Bronchial epithelial cell (primary cell): ENCODE data around the gene SELENOV. TPM values are rescaled to one million over a fixed set of nuclear protein-coding genes. Genes with fewer than 3 reads are reported as not detected.

ENCODE experiments used
- DNase-seq: peaks from one replicate; pipeline ENCODE4 v3.0.0-alpha.2; 2010; ENCODE audit warnings: low read depth
- FAIRE-seq: peaks from 2 replicates; lab custom pipeline; 2011; peaks lifted over from hg19 to GRCh38; lab: Jason Lieb, UNC
- H3K27me3 ChIP-seq: 2 replicates; pipeline ENCODE4 v1.5.1; 2011; ENCODE audit warnings: low read length; ENCODE audit not compliant: control insufficient read depth, insufficient read depth
- H3K36me3 ChIP-seq: 2 replicates; pipeline ENCODE4 v1.5.1; 2011; ENCODE audit warnings: low read length; ENCODE audit not compliant: control insufficient read depth, insufficient read depth
- H3K4me3 ChIP-seq: 2 replicates; pipeline ENCODE4 v1.5.1; 2011; ENCODE audit warnings: mild to moderate bottlenecking, low read depth, low read length, control low read depth
- CTCF ChIP-seq: IDR thresholded peaks from 2 replicates; pipeline ENCODE4 v1.5.1; 2011; ENCODE audit warnings: mild to moderate bottlenecking, moderate library complexity, low read length, control low read depth, inconsistent platforms; ENCODE audit not compliant: insufficient read depth, severe bottlenecking
- total RNA-seq: library from RNA; depleted of rRNA; stranded (reverse); fragments of >200 nt; gene quantifications from 2 replicates; pipeline ENCODE4 v1.2.1, GENCODE V29; 2014

Gene SELENOV
- not detected in 2 replicates for total RNA-seq

- DNase-seq (no peak), FAIRE-seq (no peak)
- peaks cover 26% of the 10 kb centered on the region for H3K27me3 ChIP-seq
- no peak within 1 kb of the TSS for H3K4me3 ChIP-seq
- no peaks in the 10 kb centered on the region for H3K36me3 ChIP-seq
- TF ChIP-seq CTCF, result no peak
Measured at GRCh38 chr19:39514840-39515550, at the start of gene SELENOV. TSS of gene SELENOV (plus strand) at chr19:39515139. CDS start at chr19:39515213, 74 bp downstream.

- no peak for FAIRE-seq
- H3K36me3 ChIP-seq, result peaks cover 43% of the 10 kb centered on the region
- no peak overlapping the region for H3K4me3 ChIP-seq
- DNase-seq, result no peak
- TF ChIP-seq CTCF, result no peak
- no peaks in the 10 kb centered on the region for H3K27me3 ChIP-seq
Measured at GRCh38 chr19:39465956-39466747, 48.8 kb upstream of the SELENOV start.

- H3K4me3 ChIP-seq, result no peak overlapping the region
- FAIRE-seq (no peak), DNase-seq (no peak)
- TF ChIP-seq CTCF, result no peak
- H3K36me3 ChIP-seq, result peaks cover 58% of the 10 kb centered on the region
- H3K27me3 ChIP-seq, result no peaks in the 10 kb centered on the region
Measured at GRCh38 chr19:39467941-39468340, 47.0 kb upstream of the SELENOV start.

GRCh38 chr19:39469036-39469435, 45.9 kb upstream of the SELENOV start:
- no peak overlapping the region for H3K4me3 ChIP-seq
- peaks cover 66% of the 10 kb centered on the region for H3K36me3 ChIP-seq
- TF ChIP-seq CTCF, result no peak
- FAIRE-seq (no peak), DNase-seq (no peak)
- no peaks in the 10 kb centered on the region for H3K27me3 ChIP-seq

GRCh38 chr19:39469567-39469966, 45.4 kb upstream of the SELENOV start:
- Histone ChIP-seq H3K4me3 (no peak overlapping the region), H3K36me3 (peaks cover 70% of the 10 kb centered on the region), H3K27me3 (no peaks in the 10 kb centered on the region)
- no peak for TF ChIP-seq CTCF
- FAIRE-seq (no peak), DNase-seq (no peak)
